ENCODE results near the gene RUBCN. TPM values are rescaled to one million over a fixed set of nuclear protein-coding genes. Genes with fewer than 3 reads are reported as not detected.

The RUBCN gene
- total RNA-seq, 2 experiments from 2014 or later, result 45.1 to 56.7 TPM

DNA sequence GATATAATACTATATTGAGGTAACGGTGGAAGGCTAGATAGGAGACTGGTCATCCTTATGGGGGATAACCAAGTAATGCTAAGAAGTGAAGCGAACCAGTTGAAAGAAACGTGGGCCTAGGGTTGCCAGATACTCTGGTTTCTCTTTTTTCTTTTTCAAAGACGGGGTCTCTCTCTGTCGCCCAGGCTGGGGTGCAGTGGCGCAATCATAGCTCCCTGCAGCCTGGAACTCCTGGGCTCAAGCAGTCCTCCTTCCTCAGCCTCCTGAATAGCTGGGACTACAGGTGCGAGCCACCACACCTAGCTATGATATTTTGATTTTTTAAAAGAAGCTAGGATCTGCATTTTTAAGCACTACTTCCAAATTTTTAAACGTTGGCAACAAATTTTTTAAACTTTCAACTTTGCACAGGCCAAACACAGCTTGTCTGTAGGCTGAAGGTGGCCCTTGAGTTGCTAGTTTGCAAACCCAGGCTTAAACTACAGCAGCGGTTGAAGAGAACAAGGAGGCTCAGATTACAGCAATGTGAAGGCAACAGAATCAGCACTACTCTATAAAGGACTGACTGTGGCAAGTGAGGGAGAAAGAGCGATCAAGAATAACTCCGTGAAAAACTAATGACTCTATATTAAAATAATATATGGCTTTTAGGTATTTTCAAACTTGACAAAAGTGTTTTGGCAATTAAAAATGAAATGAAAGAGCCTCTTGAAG, 1.2 kb upstream of the RUBCN start:
- intact Hi-C loops (cut with micrococcal nuclease; ENCODE audit: unreplicated experiment), result loop anchor here (1.0 to 2.0 kb wide), 2 partner anchors 11 to 53 kb away; partner anchors contain the start of genes FYTTD1 and LRCH3
- no peak for TF ChIP-seq EZH2phosphoT487 (IDR thresholded peaks at IDR 0.05; ENCODE audit: borderline replicate concordance, low read depth, low read length)
- no peak for TF ChIP-seq CTCF (conservative IDR thresholded peaks at IDR 0.05; ENCODE audit: low read length)
- Histone ChIP-seq H3K4me1 (ENCODE audit: insufficient read depth, low read length, poor library complexity, severe bottlenecking) (peaks cover 42% of the 10 kb centered on the region), H3K36me3 (ENCODE audit: insufficient read depth, low read length) (peaks cover 9% of the 10 kb centered on the region), H3K9me3 (ENCODE audit: low read length) (no peaks in the 10 kb centered on the region), H3K4me2 (ENCODE audit: low read length) (peak overlapping the region; percentile 87), H3K79me2 (ENCODE audit: insufficient read depth, low read depth, low read length) (peaks cover 43% of the 10 kb centered on the region), H3K9me2 (ENCODE audit: insufficient read depth, low read length) (no peaks in the 10 kb centered on the region), H3K27ac (ENCODE audit: low read depth, low read length, poor library complexity, severe bottlenecking) (peak overlapping the region; percentile 62), H4K20me1 (ENCODE audit: insufficient read depth, low read length) (no peaks in the 10 kb centered on the region), H2AFZ (ENCODE audit: low read length) (peak overlapping the region; percentile 60; the same call in 1 of the 2 replicates), H3K4me3 (ENCODE audit: low read depth, low read length, poor library complexity, severe bottlenecking) (peak overlapping the region; percentile 83)
- no peak for DNase-seq (ENCODE audit: low spot score)
- ChIA-PET CTCF (ENCODE audit: unreplicated experiment) (no interaction called here), POLR2A (interaction anchor here (1.0 to 3.7 kb wide), 4 partner anchors 9 to 429 kb away, joined by 4 to 13 read pairs (median 4); no protein-coding TSS in a partner anchor)
- BruUV-seq (replicated peaks), result no TSS peak

DNA sequence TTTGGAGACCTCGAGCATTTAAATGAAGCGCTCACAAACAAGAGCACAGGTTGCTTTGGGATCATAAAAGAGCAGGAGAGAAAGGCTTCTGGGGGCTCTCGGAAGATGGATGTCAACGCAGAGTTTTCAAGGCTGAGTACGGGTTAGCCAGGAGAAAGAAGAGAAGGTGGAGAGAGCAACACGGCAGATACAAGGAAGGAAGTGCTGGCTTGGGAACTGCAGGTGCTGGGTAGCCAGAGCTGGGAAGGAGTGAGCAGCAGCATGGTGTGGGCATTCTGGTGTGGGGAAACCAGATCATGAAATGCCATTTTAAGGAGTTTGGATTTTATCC, 580 bp upstream of the RUBCN start:
- H3K4me3 ChIP-seq (ENCODE audit: low read depth, low read length, poor library complexity, severe bottlenecking), result peak overlapping the region; percentile 83

More for the DNA sequence above, 580 bp upstream of the RUBCN start:
- ChIA-PET POLR2A (interaction anchor here (1.0 to 3.7 kb wide), 3 partner anchors 10 to 429 kb away, joined by 4 to 13 read pairs (median 4); no protein-coding TSS in a partner anchor), CTCF (ENCODE audit: unreplicated experiment) (no interaction called here)
- H3K4me2 ChIP-seq (ENCODE audit: low read length), result peak overlapping the region; percentile 87
- H2AFZ ChIP-seq (ENCODE audit: low read length), result peak overlapping the region; percentile 60; the same call in 1 of the 2 replicates
- TF ChIP-seq EZH2phosphoT487 (IDR thresholded peaks at IDR 0.05; ENCODE audit: borderline replicate concordance, low read depth, low read length) (no peak), CTCF (conservative IDR thresholded peaks at IDR 0.05; ENCODE audit: low read length) (no peak)
- intact Hi-C loops (cut with micrococcal nuclease; ENCODE audit: unreplicated experiment), result loop anchor here (1.0 to 2.0 kb wide), 2 partner anchors 12 to 54 kb away; partner anchors contain the start of genes FYTTD1 and LRCH3
- no peaks in the 10 kb centered on the region for H3K9me3 ChIP-seq (ENCODE audit: low read length)
- peaks cover 47% of the 10 kb centered on the region for H3K4me1 ChIP-seq (ENCODE audit: insufficient read depth, low read length, poor library complexity, severe bottlenecking)
- DNase-seq (ENCODE audit: low spot score), result no peak
- peaks cover 49% of the 10 kb centered on the region for H3K79me2 ChIP-seq (ENCODE audit: insufficient read depth, low read depth, low read length)
- H3K27ac ChIP-seq (ENCODE audit: low read depth, low read length, poor library complexity, severe bottlenecking), result peak overlapping the region; percentile 62
- peaks cover 15% of the 10 kb centered on the region for H3K36me3 ChIP-seq (ENCODE audit: insufficient read depth, low read length)
- H4K20me1 ChIP-seq (ENCODE audit: insufficient read depth, low read length), result no peaks in the 10 kb centered on the region
- no peaks in the 10 kb centered on the region for H3K9me2 ChIP-seq (ENCODE audit: insufficient read depth, low read length)
- TSS peak; percentile 91 for BruUV-seq (replicated peaks)
